ENCODE measurements around the gene RDM1. TPM values are rescaled to one million over a fixed set of nuclear protein-coding genes. Genes with fewer than 3 reads are reported as not detected.

Gene RDM1
- total and polyA plus RNA-seq, 2 donors (not counting 1 experiment from before 2014, with no cell fraction given), result 0.48 to 0.83 TPM

DNA sequence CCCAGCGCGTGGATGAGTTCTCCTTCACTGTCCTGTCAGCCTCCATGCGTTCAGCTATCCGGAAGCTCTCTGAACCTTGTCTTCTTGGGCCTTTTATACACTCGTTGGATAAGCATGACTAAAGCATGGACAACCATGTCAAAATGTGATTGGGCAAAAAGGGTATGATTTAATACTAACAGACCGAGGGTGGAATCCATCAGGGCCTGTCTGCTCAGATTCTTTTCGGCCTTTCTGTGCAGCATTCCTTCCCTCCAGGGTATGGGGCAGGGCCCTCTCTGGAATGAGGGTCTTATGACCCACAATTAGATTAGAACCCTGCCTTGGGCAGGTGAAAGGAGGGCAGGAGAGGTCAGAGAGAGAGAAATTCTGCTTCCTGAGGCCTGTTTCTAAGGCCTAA is 36.4 kb downstream of the RDM1 start:
- no peaks in the 10 kb centered on the region for H3K9me3 ChIP-seq (ENCODE audit: control insufficient read depth, insufficient read depth, low read depth, low read length)
- no peaks in the 10 kb centered on the region for H3K79me2 ChIP-seq (ENCODE audit: control insufficient read depth, insufficient read depth, low read length)
- H3K4me1 ChIP-seq (ENCODE audit: control insufficient read depth, extremely low read depth, insufficient read depth, low read length), result no peaks in the 10 kb centered on the region
- H3K4me2 ChIP-seq (ENCODE audit: extremely low read depth, insufficient read depth, low read length), result no peak overlapping the region
- H3K27ac ChIP-seq (ENCODE audit: insufficient read depth, low read length), result no peak overlapping the region
- TF ChIP-seq CTCF (conservative IDR thresholded peaks at IDR 0.05 in 1 of 2, IDR thresholded peaks at IDR 0.05 in 1 of 2; ENCODE audit: low read depth in 1 of 2, low read length in 2 of 2), result no peak
- no peak for TF ChIP-seq EZH2 (IDR thresholded peaks at IDR 0.05; ENCODE audit: low read length, missing control alignments)
- H3K27me3 ChIP-seq (ENCODE audit: control insufficient read depth, insufficient read depth, low read length), result no peaks in the 10 kb centered on the region
- no peak for DNase-seq (ENCODE audit: low read depth in 2 of 2)
- H3K9ac ChIP-seq (ENCODE audit: insufficient read depth, low read length), result no peak overlapping the region
- no peaks in the 10 kb centered on the region for H3K36me3 ChIP-seq (ENCODE audit: control insufficient read depth, insufficient read depth, low read length)
- H3K4me3 ChIP-seq (replicated peaks in 1 of 4; ENCODE audit: control extremely low read depth in 1 of 4, insufficient read depth in 1 of 4, low read depth in 3 of 4, low read length in 4 of 4), result no peak overlapping the region
- no peaks in the 10 kb centered on the region for H4K20me1 ChIP-seq (ENCODE audit: control insufficient read depth, extremely low read depth, insufficient read depth, low read length)
- H2AFZ ChIP-seq (ENCODE audit: low read length), result no peak overlapping the region

DNA sequence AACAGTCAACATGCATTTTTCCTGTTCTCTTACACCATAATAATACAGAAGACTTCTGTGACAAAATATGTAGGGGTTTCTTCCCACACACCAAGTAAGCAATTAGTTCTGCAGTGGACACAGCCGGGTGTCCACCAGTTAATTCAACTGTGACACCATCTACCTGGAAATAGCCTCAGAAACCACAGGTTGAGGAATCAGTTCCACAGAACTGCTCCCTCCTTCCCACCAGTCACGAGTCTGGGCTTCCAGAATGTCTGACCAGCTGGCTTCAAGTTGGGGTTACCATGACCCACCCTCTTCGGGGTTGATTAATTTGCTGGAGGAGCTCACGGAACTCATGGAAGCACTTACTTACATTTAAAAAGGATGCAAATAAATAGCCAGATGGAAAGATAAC is 36.8 kb downstream of the RDM1 start:
- Histone ChIP-seq H3K27ac (ENCODE audit: insufficient read depth, low read length) (no peak overlapping the region), H3K4me2 (ENCODE audit: extremely low read depth, insufficient read depth, low read length) (no peak overlapping the region), H4K20me1 (ENCODE audit: control insufficient read depth, extremely low read depth, insufficient read depth, low read length) (no peaks in the 10 kb centered on the region), H3K4me1 (ENCODE audit: control insufficient read depth, extremely low read depth, insufficient read depth, low read length) (no peaks in the 10 kb centered on the region), H3K79me2 (ENCODE audit: control insufficient read depth, insufficient read depth, low read length) (no peaks in the 10 kb centered on the region), H3K4me3 (replicated peaks in 1 of 4; ENCODE audit: control extremely low read depth in 1 of 4, insufficient read depth in 1 of 4, low read depth in 3 of 4, low read length in 4 of 4) (no peak overlapping the region), H3K9me3 (ENCODE audit: control insufficient read depth, insufficient read depth, low read depth, low read length) (no peaks in the 10 kb centered on the region), H3K9ac (ENCODE audit: insufficient read depth, low read length) (no peak overlapping the region), H3K27me3 (ENCODE audit: control insufficient read depth, insufficient read depth, low read length) (no peaks in the 10 kb centered on the region), H2AFZ (ENCODE audit: low read length) (no peak overlapping the region), H3K36me3 (ENCODE audit: control insufficient read depth, insufficient read depth, low read length) (no peaks in the 10 kb centered on the region)
- DNase-seq (ENCODE audit: low read depth in 2 of 2), result no peak
- TF ChIP-seq CTCF (conservative IDR thresholded peaks at IDR 0.05 in 1 of 2, IDR thresholded peaks at IDR 0.05 in 1 of 2; ENCODE audit: low read depth in 1 of 2, low read length in 2 of 2) (no peak), EZH2 (IDR thresholded peaks at IDR 0.05; ENCODE audit: low read length, missing control alignments) (no peak)

DNA sequence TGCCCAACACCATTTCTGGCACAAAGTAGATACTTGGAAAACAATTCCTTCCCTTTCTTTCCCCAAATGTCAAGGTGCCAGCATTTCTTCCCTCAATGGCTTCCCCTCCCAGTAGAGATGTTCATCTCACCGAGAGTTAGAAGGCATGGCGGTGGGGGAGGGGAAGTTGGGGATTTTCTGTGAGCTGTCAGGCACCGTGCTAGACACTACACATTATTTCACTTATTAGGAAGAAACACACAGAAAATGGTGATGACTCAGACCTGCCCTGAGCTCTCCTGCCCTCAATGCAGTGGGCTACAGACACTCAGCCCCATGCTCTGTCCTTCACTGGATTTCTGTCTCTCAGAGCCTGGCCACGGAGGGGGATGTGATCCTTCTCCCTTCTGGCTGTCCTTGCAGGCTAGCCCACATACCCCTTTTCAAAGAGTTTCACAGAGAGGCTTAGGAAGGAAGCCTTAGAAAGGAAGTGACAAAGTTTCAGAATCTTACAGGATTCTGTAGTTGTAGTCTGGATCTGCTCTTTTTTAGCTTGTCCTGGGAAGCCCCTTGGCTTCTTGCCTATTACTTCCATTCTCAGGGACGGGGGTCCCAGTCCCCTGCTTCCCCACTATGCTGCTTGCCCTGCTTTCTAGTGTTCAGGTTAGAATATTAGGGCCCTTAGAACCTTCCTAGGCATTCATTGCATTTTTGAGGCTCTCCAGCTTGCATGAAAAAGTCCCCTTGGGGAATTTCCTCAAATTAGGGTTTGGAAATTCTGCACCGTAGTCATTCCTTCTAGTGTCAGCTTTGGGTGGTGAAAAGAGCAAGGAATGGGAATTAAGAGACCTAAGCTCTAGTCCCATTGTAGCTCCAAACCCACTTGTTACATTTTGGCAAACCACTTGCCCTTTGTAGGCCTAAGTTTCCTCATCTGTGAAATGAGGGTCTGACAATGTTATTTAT is 38.2 kb downstream of the RDM1 start:
- Histone ChIP-seq H3K9me3 (ENCODE audit: control insufficient read depth, insufficient read depth, low read depth, low read length) (no peaks in the 10 kb centered on the region), H3K79me2 (ENCODE audit: control insufficient read depth, insufficient read depth, low read length) (no peaks in the 10 kb centered on the region), H3K4me1 (ENCODE audit: control insufficient read depth, extremely low read depth, insufficient read depth, low read length) (no peaks in the 10 kb centered on the region), H3K9ac (ENCODE audit: insufficient read depth, low read length) (no peak overlapping the region), H2AFZ (ENCODE audit: low read length) (no peak overlapping the region), H3K4me3 (replicated peaks in 1 of 4; ENCODE audit: control extremely low read depth in 1 of 4, insufficient read depth in 1 of 4, low read depth in 3 of 4, low read length in 4 of 4) (no peak overlapping the region), H3K36me3 (ENCODE audit: control insufficient read depth, insufficient read depth, low read length) (no peaks in the 10 kb centered on the region), H4K20me1 (ENCODE audit: control insufficient read depth, extremely low read depth, insufficient read depth, low read length) (no peaks in the 10 kb centered on the region), H3K27ac (ENCODE audit: insufficient read depth, low read length) (no peak overlapping the region), H3K4me2 (ENCODE audit: extremely low read depth, insufficient read depth, low read length) (no peak overlapping the region), H3K27me3 (ENCODE audit: control insufficient read depth, insufficient read depth, low read length) (no peaks in the 10 kb centered on the region)
- peak in 1 of 2 donors; percentile 22 for DNase-seq (ENCODE audit: low read depth in 2 of 2)
- TF ChIP-seq CTCF (conservative IDR thresholded peaks at IDR 0.05 in 1 of 2, IDR thresholded peaks at IDR 0.05 in 1 of 2; ENCODE audit: low read depth in 1 of 2, low read length in 2 of 2) (no peak), EZH2 (IDR thresholded peaks at IDR 0.05; ENCODE audit: low read length, missing control alignments) (no peak)

All from fibroblast of lung (primary cell).